HAP-1 (cell line): ENCODE measurements around the gene DVL1.

Experiments
- DNase-seq, 2 experiments: peaks; one replicate each; pipeline ENCODE4 v3.0.0-alpha.2; 2016 to 2020; ENCODE audit warnings: low spot score in 2 of 2
- H3K27me3 ChIP-seq: fragments of 250-450 bp; sonication (Bioruptor Pico); 2 replicates; pipeline ENCODE4 v1.5.1; 2020; ENCODE audit warnings: low read depth, mild to moderate bottlenecking, moderate library complexity
- H3K36me3 ChIP-seq: fragments of 250-450 bp; sonication (Bioruptor Pico); replicated peaks from 2 replicates; pipeline ENCODE4 v1.5.1; 2020; ENCODE audit warnings: mild to moderate bottlenecking
- H3K4me1 ChIP-seq: fragments of 250-450 bp; sonication (Bioruptor Pico); 2 replicates; pipeline ENCODE4 v1.5.1; 2020; ENCODE audit warnings: mild to moderate bottlenecking
- H3K4me3 ChIP-seq: fragments of 250-450 bp; sonication (Bioruptor Pico); 2 replicates; pipeline ENCODE4 v1.5.1; 2020; ENCODE audit warnings: mild to moderate bottlenecking, moderate library complexity
- H3K9me3 ChIP-seq: fragments of 250-450 bp; sonication (Bioruptor Pico); 2 replicates; pipeline ENCODE4 v1.5.1; 2020; ENCODE audit warnings: mild to moderate bottlenecking, moderate library complexity
- in situ Hi-C: fragments of 300-500 bp; cut with MboI; formaldehyde crosslinking; loops from 3 replicates; pipeline ENCODE4 v1.14.3; 2020; ENCODE audit warnings: low sequenced_read_pairs, inconsistent platforms, mixed read lengths

Gene DVL1

GRCh38 chr1:1356166-1356795 is 7.1 kb upstream of the DVL1 start:
- Histone ChIP-seq H3K36me3 (no peaks in the 10 kb centered on the region), H3K9me3 (no peaks in the 10 kb centered on the region), H3K4me3 (no peak overlapping the region), H3K4me1 (peaks cover 8% of the 10 kb centered on the region), H3K27me3 (peaks cover 17% of the 10 kb centered on the region)
- in situ Hi-C loops: no loop called here
- DNase-seq: no peak

GRCh38 chr1:1355416-1355815 is 6.2 kb upstream of the DVL1 start:
- DNase-seq: peak in 1 of 2 experiments; percentile 68
- Histone ChIP-seq H3K4me3 (peak overlapping the region; percentile 8; the same call in 1 of the 2 replicates), H3K9me3 (no peaks in the 10 kb centered on the region), H3K36me3 (no peaks in the 10 kb centered on the region), H3K27me3 (peaks cover 17% of the 10 kb centered on the region), H3K4me1 (peaks cover 8% of the 10 kb centered on the region)
- in situ Hi-C loops: no loop called here

- DNase-seq: no peak
- H3K9me3 ChIP-seq: no peaks in the 10 kb centered on the region
- peaks cover 17% of the 10 kb centered on the region for H3K27me3 ChIP-seq
- in situ Hi-C loops: no loop called here
- peaks cover 8% of the 10 kb centered on the region for H3K4me1 ChIP-seq
- H3K4me3 ChIP-seq: peak overlapping the region; percentile 18
- no peaks in the 10 kb centered on the region for H3K36me3 ChIP-seq
Observed at GRCh38 chr1:1354271-1355247, 5.3 kb upstream of the DVL1 start.

GRCh38 chr1:1353389-1354151 is 4.4 kb upstream of the DVL1 start:
- Histone ChIP-seq H3K27me3 (peaks cover 17% of the 10 kb centered on the region), H3K9me3 (no peaks in the 10 kb centered on the region), H3K4me1 (peaks cover 8% of the 10 kb centered on the region), H3K36me3 (no peaks in the 10 kb centered on the region), H3K4me3 (peak overlapping the region; percentile 18)
- peak; percentile 28 to 70 for DNase-seq
- in situ Hi-C loops: no loop called here

- in situ Hi-C loops: no loop called here
- no peak for DNase-seq
- H3K4me3 ChIP-seq: no peak overlapping the region
- peaks cover 17% of the 10 kb centered on the region for H3K27me3 ChIP-seq
- peaks cover 8% of the 10 kb centered on the region for H3K4me1 ChIP-seq
- H3K9me3 ChIP-seq: no peaks in the 10 kb centered on the region
- H3K36me3 ChIP-seq: no peaks in the 10 kb centered on the region
Observed at GRCh38 chr1:1352786-1353388, 3.7 kb upstream of the DVL1 start.

- DNase-seq: no peak
- peaks cover 8% of the 10 kb centered on the region for H3K4me1 ChIP-seq
- H3K9me3 ChIP-seq: no peaks in the 10 kb centered on the region
- no peak overlapping the region for H3K4me3 ChIP-seq
- H3K27me3 ChIP-seq: peaks cover 17% of the 10 kb centered on the region
- no peaks in the 10 kb centered on the region; the same call in 1 of the 2 replicates for H3K36me3 ChIP-seq
- in situ Hi-C loops: no loop called here
Observed at GRCh38 chr1:1351511-1352427, 2.6 kb upstream of the DVL1 start.

GRCh38 chr1:1348420-1349255 is 580 bp downstream of the DVL1 start:
- in situ Hi-C loops: no loop called here
- no peaks in the 10 kb centered on the region for H3K9me3 ChIP-seq
- H3K27me3 ChIP-seq: peaks cover 5% of the 10 kb centered on the region
- no peak for DNase-seq
- peak overlapping the region; percentile 57 for H3K4me3 ChIP-seq
- no peaks in the 10 kb centered on the region; the same call in 1 of the 2 replicates for H3K36me3 ChIP-seq
- H3K4me1 ChIP-seq: 0 out of 2 replicates have a peak, but pooled peaks cover 2% of the 10 kb centered on the region

GRCh38 chr1:1347663-1348419 is 1.4 kb downstream of the DVL1 start:
- in situ Hi-C loops: no loop called here
- Histone ChIP-seq H3K4me1 (no peaks in the 10 kb centered on the region), H3K9me3 (no peaks in the 10 kb centered on the region), H3K36me3 (no peaks in the 10 kb centered on the region; the same call in 1 of the 2 replicates), H3K27me3 (no peaks in the 10 kb centered on the region), H3K4me3 (peak overlapping the region; percentile 57)
- DNase-seq: peak; percentile 37 to 72

- H3K9me3 ChIP-seq: no peaks in the 10 kb centered on the region
- no peaks in the 10 kb centered on the region for H3K27me3 ChIP-seq
- H3K4me1 ChIP-seq: no peaks in the 10 kb centered on the region
- H3K4me3 ChIP-seq: peak overlapping the region; percentile 57
- H3K36me3 ChIP-seq: no peaks in the 10 kb centered on the region; the same call in none of the 2 replicates
- in situ Hi-C loops: no loop called here
- DNase-seq: no peak
Observed at GRCh38 chr1:1347026-1347595, 2.1 kb downstream of the DVL1 start.

GRCh38 chr1:1346501-1346890 is 2.7 kb downstream of the DVL1 start:
- Histone ChIP-seq H3K4me1 (no peaks in the 10 kb centered on the region), H3K36me3 (peaks cover 5% of the 10 kb centered on the region), H3K4me3 (no peak overlapping the region), H3K27me3 (no peaks in the 10 kb centered on the region), H3K9me3 (no peaks in the 10 kb centered on the region)
- in situ Hi-C loops: no loop called here
- DNase-seq: no peak

GRCh38 chr1:1345860-1346500 is 3.2 kb downstream of the DVL1 start:
- Histone ChIP-seq H3K36me3 (peaks cover 10% of the 10 kb centered on the region), H3K9me3 (no peaks in the 10 kb centered on the region), H3K27me3 (no peaks in the 10 kb centered on the region), H3K4me1 (no peaks in the 10 kb centered on the region), H3K4me3 (no peak overlapping the region)
- no peak for DNase-seq
- in situ Hi-C loops: no loop called here
